CD4-positive, CD25-positive, alpha-beta regulatory T cell (primary cell): ENCODE results near the gene MED17. TPM values are rescaled to one million over a fixed set of nuclear protein-coding genes. Genes with fewer than 3 reads are reported as not detected.

Source experiments
- ATAC-seq, 2 donors: fragments of 150-1000 bp; cut with Tn5 transposase; one replicate each; pipeline ENCODE4 v1.10.0; 2021; ENCODE audit warnings: low read depth in 2 of 2, moderate number of reproducible peaks in 2 of 2, moderate library complexity in 1 of 2
- DNase-seq, 3 donors: peaks; one replicate each; pipeline versions ENCODE4 v3.0.0 to v3.0.0-alpha.2; 2012 to 2022; ENCODE audit warnings: mixed read lengths in 1 of 3
- H3K27ac ChIP-seq: one replicate; pipeline ENCODE4 v1.7.0; 2013; ENCODE audit warnings: mild to moderate bottlenecking, low read length; ENCODE audit not compliant: insufficient read depth, poor library complexity, severe bottlenecking
- H3K27me3 ChIP-seq: one replicate; pipeline ENCODE4 v1.7.0; 2013; ENCODE audit warnings: low read length; ENCODE audit not compliant: control insufficient read depth, insufficient read depth
- H3K36me3 ChIP-seq: one replicate; pipeline ENCODE4 v1.7.0; 2013; ENCODE audit warnings: mild to moderate bottlenecking, low read length, moderate library complexity; ENCODE audit not compliant: control insufficient read depth, insufficient read depth
- H3K4me1 ChIP-seq: 2 replicates; pipeline ENCODE4 v1.7.0; 2013; ENCODE audit warnings: mild to moderate bottlenecking, low read length; ENCODE audit not compliant: insufficient read depth, control insufficient read depth, poor library complexity, severe bottlenecking
- H3K4me3 ChIP-seq: one replicate; pipeline ENCODE4 v1.7.0; 2013; ENCODE audit warnings: low read depth, mild to moderate bottlenecking, low read length, moderate library complexity
- H3K9me3 ChIP-seq, 2 experiments: 1 replicate in 1 of 2; 2 replicates in 1 of 2; pipeline ENCODE4 v1.7.0; 2013; ENCODE audit warnings: low read length in 2 of 2, mild to moderate bottlenecking in 1 of 2, moderate library complexity in 1 of 2; ENCODE audit not compliant: control insufficient read depth in 2 of 2
- H3K27ac Mint-ChIP-seq, 3 donors: one replicate each; pipeline ENCODE4 v1.8.0; 2020 to 2022; ENCODE audit warnings: mild to moderate bottlenecking in 3 of 3, mixed read lengths in 3 of 3, moderate library complexity in 2 of 3
- H3K27me3 Mint-ChIP-seq: one replicate; pipeline ENCODE4 v1.8.0; 2022; ENCODE audit warnings: mild to moderate bottlenecking, mixed read lengths
- H3K36me3 Mint-ChIP-seq: one replicate; pipeline ENCODE4 v1.8.0; 2020; ENCODE audit warnings: mixed read lengths
- H3K4me1 Mint-ChIP-seq, 4 donors: one replicate each; pipeline ENCODE4 v1.8.0; 2020 to 2022; ENCODE audit warnings: mixed read lengths in 4 of 4, mild to moderate bottlenecking in 1 of 4
- H3K4me3 Mint-ChIP-seq, 4 donors: one replicate each; pipeline ENCODE4 v1.8.0; 2020 to 2022; ENCODE audit warnings: mild to moderate bottlenecking in 4 of 4, mixed read lengths in 4 of 4, moderate library complexity in 3 of 4
- H3K9me3 Mint-ChIP-seq, 7 donors: one replicate each; pipeline ENCODE4 v1.8.0; 2020 to 2022; ENCODE audit warnings: mixed read lengths in 7 of 7, mild to moderate bottlenecking in 3 of 7, moderate library complexity in 2 of 7
- polyA plus RNA-seq, 4 donors: library from polyadenylated mRNA; unstranded; fragments of 300-500 nt; fragmentation: Illumina TruSeq; gene quantifications; one replicate each; pipeline ENCODE4 v1.2.3, GENCODE V29; 2021
- total RNA-seq: library from RNA; stranded (reverse); gene quantifications from one replicate; pipeline ENCODE4 v1.2.3, GENCODE V29; 2022

MED17 gene
- total and polyA plus RNA-seq, 5 donors from 2014 or later: 17.7 to 63.8 (median 22.6) TPM

DNA sequence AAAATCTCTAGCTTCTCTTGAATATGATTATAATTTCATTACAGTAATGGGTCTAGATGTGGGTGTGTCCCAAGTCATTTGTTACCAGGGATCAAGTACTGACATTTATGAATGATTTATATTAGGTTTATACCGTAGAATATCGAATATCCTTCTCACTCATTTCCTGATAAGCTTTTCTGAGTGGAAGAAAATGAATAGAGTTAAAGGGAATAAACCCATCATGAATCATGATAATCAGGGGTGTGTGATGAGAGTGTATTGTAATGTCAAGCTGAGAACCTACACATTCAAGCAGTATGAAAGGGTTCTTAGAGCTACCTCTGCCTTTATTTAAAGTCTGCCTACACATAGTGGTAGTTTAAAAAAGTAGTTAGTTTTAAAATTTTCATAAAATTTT lies 17.3 kb downstream of the MED17 start:
- peak overlapping the region in 2 of 3 donors; percentile 7 to 73 for H3K27ac Mint-ChIP-seq
- peaks cover 49% of the 10 kb centered on the region for H3K36me3 Mint-ChIP-seq
- H3K27ac ChIP-seq: no peak overlapping the region
- H3K4me3 ChIP-seq: no peak overlapping the region
- H3K9me3 Mint-ChIP-seq: no peaks in the 10 kb centered on the region
- H3K4me3 Mint-ChIP-seq: no peak overlapping the region
- peaks cover 87% of the 10 kb centered on the region for H3K36me3 ChIP-seq
- DNase-seq (no peak), ATAC-seq (no peak)
- peaks cover 15 to 43% (median 22%) of the 10 kb centered on the region in 4 donors for H3K4me1 Mint-ChIP-seq
- no peaks in the 10 kb centered on the region for H3K9me3 ChIP-seq
- no peaks in the 10 kb centered on the region for H3K4me1 ChIP-seq
- no peaks in the 10 kb centered on the region for H3K27me3 ChIP-seq
- no peaks in the 10 kb centered on the region for H3K27me3 Mint-ChIP-seq

- Mint-ChIP-seq H3K27me3 (no peaks in the 10 kb centered on the region), H3K9me3 (no peaks in the 10 kb centered on the region), H3K36me3 (peaks cover 48% of the 10 kb centered on the region), H3K4me3 (no peak overlapping the region), H3K4me1 (peaks cover 18 to 24% (median 22%) of the 10 kb centered on the region in 4 donors), H3K27ac (peak overlapping the region in 2 of 3 donors; percentile 6 to 67)
- Histone ChIP-seq H3K4me1 (no peaks in the 10 kb centered on the region), H3K36me3 (peaks cover 89% of the 10 kb centered on the region), H3K4me3 (no peak overlapping the region), H3K9me3 (no peaks in the 10 kb centered on the region), H3K27ac (no peak overlapping the region), H3K27me3 (no peaks in the 10 kb centered on the region)
- no peak for DNase-seq
- no peak for ATAC-seq
Observed at GRCh38 chr11:93804879-93805278, 20.8 kb downstream of the MED17 start.

GRCh38 chr11:93807980-93808379 lies 23.9 kb downstream of the MED17 start:
- Histone ChIP-seq H3K27ac (no peak overlapping the region), H3K4me1 (no peaks in the 10 kb centered on the region), H3K9me3 (no peaks in the 10 kb centered on the region), H3K36me3 (peaks cover 92% of the 10 kb centered on the region), H3K27me3 (no peaks in the 10 kb centered on the region), H3K4me3 (no peak overlapping the region)
- no peak for DNase-seq
- Mint-ChIP-seq H3K36me3 (peaks cover 64% of the 10 kb centered on the region), H3K4me1 (peaks cover 7 to 11% (median 11%) of the 10 kb centered on the region in 4 donors), H3K9me3 (no peaks in the 10 kb centered on the region), H3K27me3 (no peaks in the 10 kb centered on the region), H3K27ac (no peak overlapping the region), H3K4me3 (no peak overlapping the region)
- ATAC-seq: no peak

GRCh38 chr11:93813974-93814373 lies 29.9 kb downstream of the MED17 start:
- peaks cover 67% of the 10 kb centered on the region for H3K36me3 ChIP-seq
- Mint-ChIP-seq H3K4me1 (peaks cover 0 to 9% (median 3%) of the 10 kb centered on the region in 4 donors), H3K36me3 (peaks cover 51% of the 10 kb centered on the region), H3K4me3 (peak overlapping the region in 1 of 4 donors; percentile 10), H3K27me3 (no peaks in the 10 kb centered on the region), H3K27ac (peak overlapping the region in 1 of 3 donors; percentile 52), H3K9me3 (peaks cover 0 to 5% (median 0%) of the 10 kb centered on the region in 7 donors)
- no peaks in the 10 kb centered on the region for H3K4me1 ChIP-seq
- no peaks in the 10 kb centered on the region for H3K9me3 ChIP-seq
- ATAC-seq (no peak), DNase-seq (no peak)
- no peaks in the 10 kb centered on the region for H3K27me3 ChIP-seq
- no peak overlapping the region for H3K4me3 ChIP-seq
- no peak overlapping the region for H3K27ac ChIP-seq

GRCh38 chr11:93814966-93815633 lies 31.0 kb downstream of the MED17 start:
- H3K4me3 Mint-ChIP-seq: no peak overlapping the region
- H3K36me3 Mint-ChIP-seq: peaks cover 46% of the 10 kb centered on the region
- Histone ChIP-seq H3K27ac (no peak overlapping the region), H3K4me3 (no peak overlapping the region), H3K9me3 (no peaks in the 10 kb centered on the region), H3K4me1 (no peaks in the 10 kb centered on the region), H3K36me3 (peaks cover 56% of the 10 kb centered on the region), H3K27me3 (no peaks in the 10 kb centered on the region)
- ATAC-seq (no peak), DNase-seq (no peak)
- H3K4me1 Mint-ChIP-seq: peaks cover 0 to 9% (median 1%) of the 10 kb centered on the region in 4 donors
- H3K27me3 Mint-ChIP-seq: no peaks in the 10 kb centered on the region
- H3K27ac Mint-ChIP-seq: no peak overlapping the region
- peaks cover 0 to 5% (median 0%) of the 10 kb centered on the region in 7 donors for H3K9me3 Mint-ChIP-seq

DNA sequence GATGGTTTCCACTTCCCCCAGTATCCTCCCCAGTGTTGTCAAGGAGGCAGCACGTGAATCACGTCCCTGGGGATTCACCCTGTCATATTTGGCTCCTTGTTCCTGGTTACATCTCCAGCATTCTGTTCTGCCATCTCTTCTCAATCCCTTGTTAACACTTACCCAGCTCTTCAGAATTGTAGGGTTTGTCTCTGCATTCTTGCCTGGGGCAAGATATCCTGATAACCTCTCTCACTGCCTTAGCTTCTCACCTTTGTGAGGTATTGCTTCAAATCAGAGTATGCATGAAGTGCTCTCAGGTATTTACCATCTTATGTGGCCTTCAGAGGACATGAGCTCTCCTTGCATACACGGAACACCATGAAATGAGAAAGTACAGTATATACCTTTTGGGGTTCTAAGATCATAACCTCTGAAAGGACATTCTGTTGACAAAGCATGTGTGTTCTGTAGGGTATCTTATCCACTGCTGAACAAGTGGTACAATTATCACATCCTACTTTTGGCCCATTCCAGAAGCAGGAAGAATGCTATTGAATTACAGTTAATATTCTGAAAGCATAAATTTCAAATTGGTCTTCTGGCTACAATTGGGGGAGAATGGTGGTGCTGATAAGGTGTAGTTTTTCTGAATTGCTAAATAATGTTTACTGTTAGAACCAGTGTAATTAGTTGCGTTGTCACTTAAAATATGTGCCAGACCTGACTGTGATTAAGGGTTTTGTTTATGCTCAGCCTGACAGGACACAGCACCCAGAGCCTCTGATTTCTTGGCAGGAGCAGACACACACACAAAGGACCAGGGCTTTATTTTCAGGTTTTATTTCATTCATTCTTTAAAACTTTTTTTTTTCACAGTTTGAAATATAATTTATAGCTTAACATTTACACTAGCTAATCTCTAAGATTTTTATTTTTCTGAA lies 33.6 kb downstream of the MED17 start:
- peaks cover 27% of the 10 kb centered on the region for H3K36me3 Mint-ChIP-seq
- H3K27me3 Mint-ChIP-seq: no peaks in the 10 kb centered on the region
- peaks cover 0 to 9% (median 0%) of the 10 kb centered on the region in 4 donors for H3K4me1 Mint-ChIP-seq
- peaks cover 0 to 5% (median 0%) of the 10 kb centered on the region in 7 donors for H3K9me3 Mint-ChIP-seq
- Histone ChIP-seq H3K9me3 (no peaks in the 10 kb centered on the region), H3K27me3 (no peaks in the 10 kb centered on the region), H3K27ac (no peak overlapping the region), H3K36me3 (peaks cover 30% of the 10 kb centered on the region), H3K4me1 (no peaks in the 10 kb centered on the region), H3K4me3 (no peak overlapping the region)
- no peak for ATAC-seq
- DNase-seq: no peak
- H3K4me3 Mint-ChIP-seq: no peak overlapping the region
- peak overlapping the region; percentile 9 to 63 (median 23) for H3K27ac Mint-ChIP-seq

DNA sequence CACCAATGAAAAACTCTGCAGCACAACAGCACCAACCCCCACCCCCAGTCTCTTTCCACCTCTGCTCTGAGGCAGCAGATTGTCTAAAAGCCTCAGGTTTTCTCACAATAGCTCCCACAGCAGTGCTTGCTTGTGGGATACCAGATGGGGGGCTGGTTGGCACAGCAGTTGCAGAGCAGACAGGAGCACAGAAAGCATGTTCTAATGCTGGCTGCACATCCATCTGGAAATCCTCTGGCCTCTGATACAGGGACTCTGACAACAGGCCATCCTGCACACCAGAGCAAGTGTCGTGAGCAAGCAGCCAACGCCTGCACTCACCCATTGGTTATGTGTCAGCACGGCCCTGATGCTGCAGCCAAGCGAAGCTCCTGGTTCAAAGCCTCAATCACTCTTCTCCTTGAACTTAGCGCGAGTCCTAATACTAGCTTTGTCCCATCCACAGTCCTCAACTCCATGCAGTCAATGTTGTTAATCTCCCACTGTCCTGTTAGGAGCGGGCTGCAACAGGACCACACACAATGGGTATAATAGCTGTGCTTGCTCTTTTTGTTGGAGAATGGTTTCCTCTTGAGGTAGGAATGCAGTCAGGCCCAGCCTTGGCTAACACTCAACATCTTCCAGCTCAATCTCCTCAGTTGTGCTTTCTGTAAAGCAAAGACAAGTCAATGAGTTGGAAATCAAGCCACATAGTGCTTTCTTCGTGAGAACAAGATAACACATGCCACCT lies 36.0 kb downstream of the MED17 start:
- H3K27me3 ChIP-seq: no peaks in the 10 kb centered on the region
- no peaks in the 10 kb centered on the region for H3K4me1 ChIP-seq
- Mint-ChIP-seq H3K4me1 (no peaks in the 10 kb centered on the region), H3K4me3 (no peak overlapping the region), H3K27ac (no peak overlapping the region), H3K9me3 (peaks cover 0 to 1% (median 0%) of the 10 kb centered on the region in 7 donors), H3K27me3 (no peaks in the 10 kb centered on the region), H3K36me3 (peaks cover 8% of the 10 kb centered on the region)
- H3K9me3 ChIP-seq: no peaks in the 10 kb centered on the region
- H3K4me3 ChIP-seq: no peak overlapping the region
- peaks cover 6% of the 10 kb centered on the region for H3K36me3 ChIP-seq
- no peak overlapping the region for H3K27ac ChIP-seq
- DNase-seq (no peak), ATAC-seq (no peak)
